Ishikawa (cell line): ENCODE data around the gene ANTXR1.
A peak's percentile ranks its signal among the peaks of the same experiment; 100 is the strongest.

Experiments
- CEBPB ChIP-seq: IDR thresholded peaks from 2 replicates; pipeline ENCODE4 v1.6.1; 2012
- CREB1 ChIP-seq: IDR thresholded peaks from 2 replicates; pipeline ENCODE4 v1.6.1; 2012; ENCODE audit warnings: low read depth
- EGR1 ChIP-seq: IDR thresholded peaks from 2 replicates; pipeline ENCODE4 v1.6.1; 2012
- EP300 ChIP-seq: IDR thresholded peaks from 2 replicates; pipeline ENCODE4 v1.6.1; 2012; ENCODE audit warnings: borderline replicate concordance
- FOXM1 ChIP-seq: IDR thresholded peaks from 2 replicates; pipeline ENCODE4 v1.6.1; 2012; ENCODE audit warnings: low read depth, borderline replicate concordance
- MAX ChIP-seq: IDR thresholded peaks from 2 replicates; pipeline ENCODE4 v1.6.1; 2012
- NFIC ChIP-seq: IDR thresholded peaks from 2 replicates; pipeline ENCODE4 v1.6.1; 2012
- RAD21 ChIP-seq: IDR thresholded peaks from 2 replicates; pipeline ENCODE4 v1.6.1; 2012; ENCODE audit warnings: low read depth
- REST ChIP-seq: IDR thresholded peaks from 2 replicates; pipeline ENCODE4 v1.6.1; 2012; ENCODE audit warnings: low read depth, mild to moderate bottlenecking
- TAF1 ChIP-seq: IDR thresholded peaks from 2 replicates; pipeline ENCODE4 v1.6.1; 2012; ENCODE audit warnings: low read depth, mild to moderate bottlenecking
- TCF12 ChIP-seq: IDR thresholded peaks from 2 replicates; pipeline ENCODE4 v1.6.1; 2012; ENCODE audit warnings: low read depth
- TEAD4 ChIP-seq: IDR thresholded peaks from 2 replicates; pipeline ENCODE4 v1.6.1; 2012
- USF1 ChIP-seq: IDR thresholded peaks from 2 replicates; pipeline ENCODE4 v1.6.1; 2012
- YY1 ChIP-seq: IDR thresholded peaks from 2 replicates; pipeline ENCODE4 v1.6.1; 2012; ENCODE audit warnings: low read depth
- ZBTB7A ChIP-seq: IDR thresholded peaks from 2 replicates; pipeline ENCODE4 v1.6.1; 2012; ENCODE audit warnings: low read depth

Gene ANTXR1

GRCh38 chr2:69083235-69083748 lies 70.3 kb downstream of the ANTXR1 start:
- no peak for TF ChIP-seq CREB1
- TF ChIP-seq ZBTB7A, result no peak
- peak; percentile 83 for TF ChIP-seq CEBPB
- no peak for TF ChIP-seq TEAD4

- TF ChIP-seq ZBTB7A, result no peak
- TF ChIP-seq RAD21, result no peak
- TF ChIP-seq CREB1, result no peak
- TF ChIP-seq EGR1, result no peak
- no peak for TF ChIP-seq YY1
- no peak for TF ChIP-seq USF1
Measured at GRCh38 chr2:69084492-69084891, 71.5 kb downstream of the ANTXR1 start.

GRCh38 chr2:69086466-69086865 lies 73.5 kb downstream of the ANTXR1 start:
- TF ChIP-seq TEAD4 (no peak), NFIC (no peak), REST (no peak), TAF1 (no peak), EGR1 (no peak), YY1 (no peak), CEBPB (no peak), ZBTB7A (no peak), MAX (no peak), FOXM1 (no peak), RAD21 (no peak), CREB1 (no peak), USF1 (no peak), EP300 (no peak), TCF12 (no peak)

- TF ChIP-seq YY1, result no peak
Measured at GRCh38 chr2:69087211-69087911, 74.4 kb downstream of the ANTXR1 start.

- TF ChIP-seq REST, result no peak
- no peak for TF ChIP-seq ZBTB7A
- TF ChIP-seq MAX, result no peak
- no peak for TF ChIP-seq FOXM1
- no peak for TF ChIP-seq USF1
- no peak for TF ChIP-seq EGR1
- no peak for TF ChIP-seq EP300
- no peak for TF ChIP-seq CEBPB
- no peak for TF ChIP-seq NFIC
- TF ChIP-seq TEAD4, result no peak
- no peak for TF ChIP-seq YY1
- no peak for TF ChIP-seq TAF1
- TF ChIP-seq RAD21, result no peak
- no peak for TF ChIP-seq CREB1
Measured at GRCh38 chr2:69087912-69088240, 74.9 kb downstream of the ANTXR1 start.

- TF ChIP-seq EGR1, result no peak
Measured at GRCh38 chr2:69088466-69088865, 75.5 kb downstream of the ANTXR1 start.

GRCh38 chr2:69089266-69089665 lies 76.3 kb downstream of the ANTXR1 start:
- TF ChIP-seq CEBPB, result no peak
- no peak for TF ChIP-seq FOXM1
- no peak for TF ChIP-seq RAD21
- TF ChIP-seq YY1, result no peak
- no peak for TF ChIP-seq CREB1
- TF ChIP-seq EP300, result no peak
- TF ChIP-seq MAX, result no peak
- TF ChIP-seq NFIC, result no peak
- no peak for TF ChIP-seq USF1
- TF ChIP-seq TAF1, result no peak
- no peak for TF ChIP-seq REST
- no peak for TF ChIP-seq TEAD4
- no peak for TF ChIP-seq ZBTB7A
- no peak for TF ChIP-seq TCF12
- no peak for TF ChIP-seq EGR1
